Stimulated activated CD4-positive, alpha-beta T cell treated with anti-CD3 and anti-CD28 coated beads, TNF-alpha, amount 100 ng/mL, for 48 hours (primary cell): ENCODE data around the gene AS3MT.
A peak's percentile ranks its signal among the peaks of the same experiment; 100 is the strongest.
"Not testable (repeated sequence)": the region's sequence is repeated elsewhere in the genome, so short reads cannot be mapped to it uniquely, and the experiment has no call there.

Experiments
- DNase-seq, 3 donors: peaks; one replicate each; pipeline ENCODE4 v3.0.0-alpha.2; 2020; ENCODE audit warnings: low read depth in 3 of 3

AS3MT gene

DNA sequence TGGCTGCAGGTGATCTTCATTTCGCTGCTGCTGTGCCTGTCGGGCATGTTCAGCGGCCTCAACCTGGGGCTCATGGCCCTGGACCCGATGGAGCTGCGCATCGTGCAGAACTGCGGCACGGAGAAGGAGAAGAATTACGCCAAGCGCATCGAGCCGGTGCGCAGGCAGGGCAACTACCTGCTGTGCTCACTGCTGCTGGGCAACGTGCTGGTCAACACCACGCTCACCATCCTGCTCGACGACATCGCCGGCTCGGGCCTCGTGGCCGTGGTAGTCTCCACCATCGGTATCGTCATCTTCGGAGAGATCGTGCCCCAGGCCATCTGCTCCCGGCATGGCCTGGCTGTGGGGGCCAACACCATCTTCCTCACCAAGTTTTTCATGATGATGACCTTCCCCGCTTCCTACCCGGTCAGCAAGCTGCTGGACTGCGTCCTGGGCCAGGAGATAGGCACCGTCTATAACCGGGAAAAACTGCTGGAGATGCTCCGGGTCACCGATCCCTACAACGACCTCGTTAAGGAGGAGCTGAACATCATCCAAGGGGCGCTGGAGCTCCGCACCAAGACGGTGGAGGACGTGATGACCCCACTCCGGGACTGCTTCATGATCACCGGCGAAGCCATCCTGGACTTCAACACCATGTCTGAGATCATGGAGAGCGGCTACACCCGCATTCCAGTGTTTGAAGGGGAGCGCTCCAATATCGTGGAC is 50.1 kb downstream of the AS3MT start:
- peak in 1 of 3 donors; percentile 20 for DNase-seq

DNA sequence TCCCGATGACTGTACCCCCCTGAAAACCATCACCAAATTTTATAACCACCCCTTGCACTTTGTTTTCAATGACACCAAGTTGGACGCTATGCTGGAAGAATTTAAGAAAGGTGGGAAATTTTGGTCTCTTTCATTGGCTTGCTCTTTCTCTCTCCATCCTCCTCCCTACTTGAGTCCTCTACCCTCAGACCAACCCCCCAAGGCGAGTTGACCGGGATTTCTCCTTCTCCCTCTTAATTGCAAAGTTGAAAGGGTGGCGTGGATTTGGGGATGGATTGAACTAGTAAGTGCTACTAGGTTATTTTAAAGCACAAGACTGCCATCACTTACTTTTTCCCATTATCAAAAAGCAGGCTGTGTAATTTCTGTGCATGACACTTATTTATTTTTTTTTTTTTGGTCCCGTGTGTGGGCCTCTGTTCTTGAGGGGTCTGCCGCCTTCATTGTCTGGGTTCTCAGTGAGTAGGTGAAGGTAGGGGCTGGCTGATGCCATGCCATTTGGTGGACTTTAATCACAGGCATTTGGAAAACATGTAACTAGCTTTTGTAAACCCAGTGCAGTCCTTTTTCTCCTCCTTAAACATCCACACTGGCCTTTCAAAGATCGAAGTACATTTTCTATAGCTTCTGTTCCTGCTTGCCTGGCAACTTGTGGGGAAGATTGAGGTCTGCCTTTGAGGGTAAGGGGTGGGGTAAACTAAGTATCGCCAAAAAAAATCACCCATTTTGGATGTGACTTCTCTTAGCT is 50.9 kb downstream of the AS3MT start:
- no peak for DNase-seq

DNA sequence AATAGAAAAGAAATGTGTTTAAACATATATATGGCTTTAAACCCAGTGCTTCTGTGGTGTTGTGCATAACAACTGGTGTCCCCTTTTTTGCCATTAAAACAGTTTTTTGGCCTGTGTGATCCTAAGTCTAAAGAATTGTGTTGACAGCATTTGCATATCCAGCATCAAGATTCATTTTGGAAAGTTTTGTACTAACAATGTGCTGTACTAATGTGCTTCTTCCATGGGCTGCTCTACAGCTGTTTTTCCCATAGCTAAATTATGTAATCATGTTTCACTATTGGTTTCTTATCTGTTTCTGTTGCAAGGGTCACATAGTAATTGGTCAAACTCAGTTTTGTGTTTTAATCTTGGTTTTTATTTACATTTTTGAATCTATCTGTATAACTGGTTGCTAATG is 54.3 kb downstream of the AS3MT start:
- DNase-seq = no peak

DNA sequence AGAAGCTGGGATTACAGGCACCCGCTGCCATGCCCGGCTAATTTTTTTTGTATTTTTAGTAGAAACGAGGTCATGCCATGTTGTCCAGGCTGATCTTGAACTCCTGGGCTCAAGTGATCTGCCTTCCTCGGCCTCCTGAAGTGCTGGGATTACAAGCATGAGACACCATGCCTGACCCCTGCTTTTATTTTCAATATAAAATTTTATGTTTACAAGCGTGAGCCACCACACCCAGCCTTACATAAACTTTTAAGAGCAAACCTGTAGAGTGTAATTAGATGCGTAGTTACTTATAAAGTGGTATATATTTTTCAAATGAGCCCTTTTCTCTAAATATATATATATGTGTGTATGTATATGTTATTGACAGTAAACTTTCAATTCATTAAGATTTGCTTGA is 57.6 kb downstream of the AS3MT start:
- DNase-seq = no peak

DNA sequence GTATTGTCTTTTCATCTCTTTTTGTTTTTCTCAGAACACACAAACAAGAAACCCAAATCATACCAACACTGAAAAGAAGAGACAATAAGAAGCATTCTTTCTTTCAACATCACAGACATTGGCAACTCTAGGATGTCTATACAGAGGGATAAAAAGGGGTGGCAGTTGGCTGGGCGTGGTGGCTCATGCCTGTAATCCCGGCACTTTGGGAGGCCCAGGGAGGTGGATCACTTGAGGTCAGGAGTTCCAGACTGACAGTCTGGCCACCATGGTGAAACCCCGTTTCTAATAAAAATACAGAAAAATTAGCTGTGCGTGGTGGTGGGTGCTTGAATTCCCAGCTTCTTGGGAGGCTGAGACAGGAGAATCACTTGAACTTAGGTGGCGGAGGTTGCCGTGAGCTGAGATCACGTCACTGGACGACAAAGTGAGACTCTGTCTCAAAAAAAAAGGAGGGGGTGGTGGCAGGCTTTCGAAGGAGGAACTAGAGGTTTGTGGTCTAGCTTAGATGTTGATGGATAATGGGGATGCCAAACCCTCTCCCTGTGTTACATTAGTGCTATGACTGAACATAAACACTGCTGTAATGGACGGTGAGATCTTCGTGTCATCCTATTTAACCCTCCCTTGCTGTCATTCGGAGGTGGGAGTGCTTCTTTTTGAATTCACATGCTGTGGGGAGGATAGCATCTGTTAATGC is 58.2 kb downstream of the AS3MT start:
- DNase-seq = no peak

DNA sequence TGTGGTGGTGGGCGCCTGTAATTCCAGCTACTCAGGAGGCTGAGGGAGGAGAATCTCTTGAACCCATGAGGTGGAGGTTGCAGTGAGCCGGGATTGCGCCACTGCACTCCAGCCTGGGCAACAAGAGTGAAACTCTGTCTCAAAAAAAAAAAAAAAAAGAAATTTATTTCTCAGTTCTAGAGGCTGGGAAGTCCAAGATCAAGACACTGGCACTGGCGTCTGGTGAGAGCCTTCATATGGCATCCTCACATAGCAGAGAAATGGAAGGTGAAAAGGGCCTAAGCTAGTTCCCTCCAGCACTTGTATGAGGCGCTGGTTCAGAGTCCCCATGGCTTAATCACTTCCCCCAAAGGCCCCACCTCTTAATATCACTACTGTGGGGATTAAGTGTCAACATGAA is 59.2 kb downstream of the AS3MT start:
- DNase-seq = not testable (repeated sequence)

DNA sequence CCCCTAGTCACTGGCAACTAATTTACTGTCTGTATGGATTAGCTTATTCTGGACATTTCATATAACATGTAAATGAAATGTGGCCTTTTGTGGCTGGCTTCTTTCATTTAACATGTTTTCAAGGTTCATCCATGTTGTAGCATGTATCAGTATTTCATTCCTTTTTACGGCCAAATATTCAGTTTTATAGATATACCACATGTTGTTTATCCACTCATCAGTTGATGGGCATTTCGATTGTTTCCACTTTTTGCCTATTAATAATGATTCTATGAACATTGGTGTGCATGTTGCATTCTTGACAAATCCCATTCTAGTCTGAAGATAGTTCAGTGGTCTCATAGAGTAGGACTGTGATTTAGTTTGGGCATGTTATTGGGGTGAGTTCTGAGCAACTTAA is 61.5 kb downstream of the AS3MT start:
- DNase-seq = no peak

DNA sequence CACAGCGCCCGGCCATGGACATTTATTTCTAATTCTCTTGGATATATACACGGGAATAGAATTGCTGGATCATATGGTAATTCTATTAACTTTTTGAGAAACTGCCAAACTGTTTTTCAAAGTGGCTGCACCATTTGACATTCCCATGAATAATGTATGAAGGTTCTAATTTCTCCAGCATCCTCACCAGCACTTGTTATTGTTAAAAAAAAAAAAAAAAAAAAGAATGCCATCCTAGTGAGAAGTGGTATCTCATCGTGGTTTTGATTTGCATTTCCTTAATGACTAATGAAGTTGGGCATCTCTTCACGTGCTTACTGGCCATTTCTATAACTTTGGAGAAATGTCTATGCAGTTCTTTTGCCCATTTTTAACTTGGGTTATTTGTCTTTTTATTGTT is 62.4 kb downstream of the AS3MT start:
- DNase-seq = no peak

DNA sequence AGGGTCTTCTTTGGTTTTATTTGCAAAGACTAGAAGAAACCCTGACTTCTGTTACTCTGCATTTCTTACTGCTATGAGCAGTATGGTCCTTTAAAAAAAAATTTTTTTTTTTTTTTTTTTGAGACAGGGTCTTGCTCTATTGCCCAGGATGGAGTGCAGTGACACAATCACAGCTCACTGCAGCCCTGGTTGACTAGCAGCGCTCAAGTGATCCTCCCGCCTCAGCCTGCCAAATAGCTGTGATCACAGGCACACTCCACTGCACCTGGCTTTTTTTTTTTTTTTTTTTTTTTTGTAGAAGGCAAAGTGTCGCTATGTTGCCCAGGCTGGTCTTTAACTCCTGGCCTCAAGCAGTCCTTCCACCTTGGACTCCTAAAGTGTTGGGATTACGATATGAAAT is 66.2 kb downstream of the AS3MT start:
- DNase-seq = no peak

DNA sequence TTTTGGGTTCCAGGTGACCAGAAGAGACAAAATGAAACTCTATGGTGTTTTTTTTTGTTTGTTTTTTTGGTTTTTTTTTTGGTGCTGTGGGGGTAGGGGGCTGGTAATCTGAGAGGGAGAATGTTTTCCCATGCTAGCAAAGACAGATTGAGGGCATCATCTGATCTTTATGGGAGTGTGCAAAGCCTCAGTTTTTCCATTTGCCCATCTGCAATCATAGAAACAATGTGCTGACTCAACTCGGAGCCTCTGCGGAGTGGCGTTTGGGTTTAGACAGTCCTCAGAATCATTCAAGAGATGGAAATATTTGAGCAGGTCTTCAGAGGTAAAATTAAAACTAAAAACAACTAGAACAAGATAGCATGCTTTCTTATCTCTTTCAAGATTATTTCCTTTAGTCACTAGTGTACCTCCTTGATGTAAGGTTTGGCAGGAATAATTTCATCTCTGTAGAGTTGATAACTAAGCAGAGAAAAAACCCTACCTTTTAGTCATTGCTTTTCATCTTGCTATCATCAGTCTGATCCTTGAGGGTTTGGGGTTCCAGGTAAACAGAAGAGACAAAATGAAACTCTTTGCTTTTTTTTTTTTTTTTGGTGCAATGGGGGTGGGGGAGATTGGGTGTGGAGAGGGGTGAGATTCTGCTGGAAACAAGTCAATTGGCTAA is 66.8 kb downstream of the AS3MT start:
- DNase-seq = no peak

DNA sequence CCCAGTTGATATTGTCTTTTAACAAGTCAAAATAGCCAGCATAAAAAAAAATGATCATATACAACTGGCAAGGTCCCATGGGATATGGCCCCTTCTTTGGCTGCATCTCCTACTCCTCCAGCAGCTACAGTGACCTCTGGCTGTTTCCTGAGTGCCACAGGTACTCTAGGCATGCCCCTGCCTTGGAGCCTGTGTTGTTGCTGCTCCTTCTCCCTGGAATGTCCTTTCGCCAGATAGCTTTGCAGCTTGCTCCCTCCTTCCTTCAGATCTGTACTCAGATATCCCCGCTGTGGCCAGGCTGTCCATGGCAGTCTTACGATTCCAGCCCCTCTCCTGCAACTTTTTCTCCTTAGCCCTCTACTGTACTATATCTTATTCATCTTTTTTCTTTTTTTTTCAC is 72.1 kb downstream of the AS3MT start:
- no peak for DNase-seq

DNA sequence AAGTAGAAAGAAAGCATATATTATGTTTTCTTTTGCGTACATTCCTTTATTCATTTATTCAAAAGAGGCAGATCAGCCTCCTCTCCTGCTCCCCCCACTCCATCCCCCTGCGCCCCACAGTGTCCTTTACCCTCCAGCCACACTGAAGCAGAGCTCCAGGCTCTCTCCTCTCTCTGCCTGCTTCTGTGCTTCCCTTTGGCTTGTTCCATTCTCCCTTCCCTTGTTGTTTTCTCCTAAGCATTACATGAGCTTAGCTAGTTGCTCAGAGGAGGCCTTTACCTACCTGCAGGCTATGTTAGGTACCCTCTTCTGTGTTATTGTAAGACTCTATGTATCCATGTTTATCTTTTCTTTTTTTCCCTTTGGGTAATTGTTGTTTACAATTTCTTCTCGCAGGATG is 76.2 kb downstream of the AS3MT start:
- no peak for DNase-seq

DNA sequence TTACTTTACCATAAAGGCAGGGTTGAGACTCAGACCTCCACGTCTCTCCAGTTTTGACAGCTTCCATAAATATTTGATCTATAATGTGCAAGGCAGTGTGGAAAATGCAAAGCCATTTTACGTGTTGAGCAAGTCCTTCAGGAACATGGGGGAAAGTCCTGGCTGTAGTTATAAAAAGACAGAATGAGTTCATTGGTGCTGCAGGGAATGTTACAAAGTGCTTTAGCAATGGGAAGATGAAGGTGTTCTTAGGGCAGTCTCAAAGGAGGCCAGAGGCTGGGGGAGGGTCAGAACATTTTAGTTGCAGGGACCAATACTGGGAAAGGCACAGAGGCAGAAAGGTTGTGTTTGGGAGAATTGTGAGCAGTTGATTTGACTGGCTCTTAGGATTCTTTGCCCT is 76.7 kb downstream of the AS3MT start:
- DNase-seq = no peak

DNA sequence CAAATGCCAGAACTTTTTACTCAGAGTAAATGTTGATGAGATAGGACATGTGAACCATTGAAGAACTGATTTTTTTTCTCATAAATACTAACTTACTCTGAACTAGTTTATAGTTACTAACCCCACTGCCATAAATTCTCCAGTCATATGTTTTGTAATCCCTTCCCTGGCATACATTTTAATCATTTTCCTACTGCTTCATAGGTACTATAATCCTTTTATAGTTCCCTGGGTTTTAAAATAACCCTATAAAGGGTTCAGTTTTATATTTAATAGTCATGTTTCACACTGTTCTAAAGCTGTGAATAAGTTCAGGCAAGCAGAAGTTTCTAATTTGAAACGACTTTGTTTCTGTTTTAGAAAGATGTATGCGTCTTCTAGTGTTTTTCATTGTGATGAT is 77.7 kb downstream of the AS3MT start:
- DNase-seq = no peak

DNA sequence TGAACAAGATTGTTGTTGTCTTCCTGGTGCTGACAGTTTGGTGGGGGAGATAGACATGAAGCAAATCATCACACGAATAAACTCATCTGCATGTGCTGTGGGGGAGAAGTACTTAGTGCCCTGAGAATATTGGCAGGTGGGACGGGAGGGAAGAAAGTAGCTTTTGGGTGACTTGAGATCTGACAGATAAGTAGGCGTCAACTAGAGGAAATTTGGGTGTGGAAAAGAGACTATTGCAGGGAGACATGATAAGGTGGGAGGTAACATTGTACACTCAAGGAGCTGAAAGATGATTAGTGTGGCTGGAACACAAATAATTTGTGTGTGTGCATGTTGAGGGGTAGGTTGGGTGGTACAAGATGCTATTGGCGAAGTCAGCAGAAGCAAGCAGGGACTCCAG is 78.9 kb downstream of the AS3MT start:
- no peak for DNase-seq

DNA sequence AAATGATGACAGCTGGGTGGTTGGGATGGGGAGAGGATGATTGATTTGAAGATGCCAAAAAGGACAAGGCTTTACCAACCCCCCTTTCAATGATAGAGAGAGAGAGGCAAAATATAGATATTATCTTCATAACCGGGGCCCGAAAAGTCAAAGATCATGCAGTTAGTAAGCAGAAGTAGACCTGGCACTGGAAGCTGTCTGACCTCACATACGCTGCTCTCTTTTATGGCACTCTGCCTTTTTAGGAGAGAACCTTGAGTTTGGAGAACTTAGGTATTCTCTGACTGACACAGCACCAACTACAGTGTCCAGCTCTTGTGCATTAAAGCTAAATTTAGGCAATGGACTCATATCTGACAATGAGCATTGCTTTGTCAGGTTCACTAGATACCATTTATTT is 79.5 kb downstream of the AS3MT start:
- DNase-seq = no peak

DNA sequence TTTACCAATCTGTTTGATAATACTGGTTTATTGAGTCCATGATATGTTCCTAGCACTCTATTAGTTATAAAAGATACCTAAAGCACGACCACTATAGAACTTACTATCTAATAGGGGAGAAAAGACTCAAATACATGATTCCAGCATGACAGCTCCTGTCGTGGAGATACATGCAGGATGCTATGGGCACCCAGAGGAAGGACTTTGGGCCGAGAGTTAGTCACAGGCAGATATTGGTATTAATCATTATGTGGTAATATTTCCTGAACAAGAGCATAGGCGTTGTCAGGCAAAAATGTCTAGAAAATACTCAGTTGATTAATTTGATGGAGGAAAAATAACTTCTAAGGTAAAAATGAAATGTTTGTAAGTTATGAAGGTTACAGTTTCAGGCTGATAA is 80.6 kb downstream of the AS3MT start:
- DNase-seq = no peak

DNA sequence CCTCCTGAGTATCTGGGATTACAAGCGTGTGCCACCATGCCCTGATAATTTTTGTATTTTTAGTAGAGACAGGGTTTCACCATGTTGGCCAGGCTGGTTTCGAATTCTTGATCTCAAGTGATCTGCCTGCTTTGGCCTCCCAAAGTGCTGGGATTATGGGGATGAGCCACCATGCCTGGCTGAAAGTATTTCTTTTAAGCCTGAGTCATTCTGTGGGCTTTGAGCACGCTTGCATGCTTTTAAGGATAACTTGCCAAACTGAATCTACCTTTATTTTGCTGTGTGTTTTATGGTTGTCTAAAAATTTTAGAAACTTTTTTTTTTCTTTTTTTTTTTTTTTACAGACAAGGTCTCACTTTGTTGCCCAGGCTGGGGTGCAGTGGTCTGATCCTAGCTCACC is 82.0 kb downstream of the AS3MT start:
- DNase-seq = no peak
